ENCODE data around the gene POLR3C.
"Not testable (repeated sequence)": the region's sequence is repeated elsewhere in the genome, so short reads cannot be mapped to it uniquely, and the experiment has no call there.

The POLR3C gene

DNA sequence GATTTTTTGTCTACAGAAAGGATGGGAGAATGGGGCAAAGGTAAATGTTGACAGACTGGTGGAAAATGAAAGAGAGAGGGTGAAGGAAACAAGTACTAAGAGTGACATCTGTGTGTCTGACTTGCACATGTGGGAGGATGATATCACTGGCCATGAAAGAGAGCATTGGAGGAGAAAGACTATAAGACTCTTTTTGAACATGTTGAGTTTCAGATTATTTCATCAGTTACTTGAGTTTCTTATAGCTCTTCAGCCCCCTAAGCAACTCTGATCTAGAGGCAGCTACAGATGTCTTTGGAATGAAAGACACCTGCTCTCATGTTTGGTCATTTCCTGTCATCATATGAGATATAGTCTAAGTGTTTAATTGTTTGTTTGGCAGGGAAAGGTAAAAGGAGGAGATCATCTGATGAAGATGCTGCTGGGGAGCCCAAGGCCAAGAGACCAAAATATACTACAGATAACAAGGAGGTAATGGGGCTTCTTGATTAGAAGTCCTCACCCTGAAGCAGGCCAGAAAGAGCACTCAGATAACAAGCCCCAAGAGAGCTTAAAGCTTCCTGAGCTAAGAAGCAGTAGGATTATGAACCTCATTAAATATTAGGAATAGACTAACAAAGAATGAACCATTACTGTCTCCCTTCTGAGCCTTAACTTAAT lies 4.5 kb downstream of the POLR3C start:
- Histone ChIP-seq H3K27ac (ENCODE audit: low read length) (no peak overlapping the region), H3K9me3 (ENCODE audit: insufficient read depth, low read length, severe bottlenecking) (no peaks in the 10 kb centered on the region), H3K4me1 (ENCODE audit: insufficient read depth, low read length) (peaks cover 22% of the 10 kb centered on the region), H3K36me3 (ENCODE audit: insufficient read depth, low read length) (peaks cover 77% of the 10 kb centered on the region), H3K9ac (ENCODE audit: low read depth, low read length) (no peak overlapping the region), H3K4me2 (ENCODE audit: insufficient read depth, low read length) (no peak overlapping the region), H4K20me1 (ENCODE audit: insufficient read depth, low read length) (no peaks in the 10 kb centered on the region), H3K79me2 (ENCODE audit: insufficient read depth, low read length) (peaks cover 33% of the 10 kb centered on the region), H3K27me3 (ENCODE audit: insufficient read depth, low read length, poor library complexity) (no peaks in the 10 kb centered on the region), H3K4me3 (ENCODE audit: low read depth in 1 of 2, low read length in 2 of 2) (no peak overlapping the region), H2AFZ (ENCODE audit: low read depth, low read length) (no peak overlapping the region)
- no peak for DNase-seq
- TF ChIP-seq EZH2 (IDR thresholded peaks at IDR 0.05; ENCODE audit: borderline replicate concordance, low read depth, low read length, severe bottlenecking), result no peak
- TF ChIP-seq, protein P1, sequence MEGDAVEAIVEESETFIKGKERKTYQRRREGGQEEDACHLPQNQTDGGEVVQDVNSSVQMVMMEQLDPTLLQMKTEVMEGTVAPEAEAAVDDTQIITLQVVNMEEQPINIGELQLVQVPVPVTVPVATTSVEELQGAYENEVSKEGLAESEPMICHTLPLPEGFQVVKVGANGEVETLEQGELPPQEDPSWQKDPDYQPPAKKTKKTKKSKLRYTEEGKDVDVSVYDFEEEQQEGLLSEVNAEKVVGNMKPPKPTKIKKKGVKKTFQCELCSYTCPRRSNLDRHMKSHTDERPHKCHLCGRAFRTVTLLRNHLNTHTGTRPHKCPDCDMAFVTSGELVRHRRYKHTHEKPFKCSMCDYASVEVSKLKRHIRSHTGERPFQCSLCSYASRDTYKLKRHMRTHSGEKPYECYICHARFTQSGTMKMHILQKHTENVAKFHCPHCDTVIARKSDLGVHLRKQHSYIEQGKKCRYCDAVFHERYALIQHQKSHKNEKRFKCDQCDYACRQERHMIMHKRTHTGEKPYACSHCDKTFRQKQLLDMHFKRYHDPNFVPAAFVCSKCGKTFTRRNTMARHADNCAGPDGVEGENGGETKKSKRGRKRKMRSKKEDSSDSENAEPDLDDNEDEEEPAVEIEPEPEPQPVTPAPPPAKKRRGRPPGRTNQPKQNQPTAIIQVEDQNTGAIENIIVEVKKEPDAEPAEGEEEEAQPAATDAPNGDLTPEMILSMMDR (IDR thresholded peaks at IDR 0.05; ENCODE audit: borderline replicate concordance, extremely low read depth, low read length, poor library complexity, severe bottlenecking), result no peak
- ATAC-seq (ENCODE audit: insufficient read depth, low read depth), result no peak

DNA sequence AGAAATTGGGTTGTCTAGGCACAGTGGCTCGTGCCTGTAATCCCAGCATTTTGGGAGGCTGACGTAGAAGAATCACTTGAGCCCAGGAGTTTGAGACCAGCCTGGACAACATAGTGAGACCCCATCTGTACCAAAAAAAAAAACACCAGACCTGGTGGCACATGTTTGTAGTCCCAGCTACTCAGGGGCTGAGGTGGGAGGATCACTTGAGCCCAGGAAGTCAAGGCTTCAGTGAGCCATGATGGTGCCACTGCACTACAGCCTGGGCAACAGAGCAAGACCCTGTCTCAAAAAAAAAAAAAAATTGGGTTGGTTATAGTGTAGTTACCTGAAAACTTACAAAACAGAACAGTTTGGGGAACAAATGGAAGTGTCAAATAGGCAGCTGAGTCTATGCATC lies 6.8 kb downstream of the POLR3C start:
- H3K36me3 ChIP-seq (ENCODE audit: insufficient read depth, low read length), result peaks cover 96% of the 10 kb centered on the region
- not testable (repeated sequence) for H3K27me3 ChIP-seq (ENCODE audit: insufficient read depth, low read length, poor library complexity); H4K20me1 ChIP-seq (ENCODE audit: insufficient read depth, low read length)

DNA sequence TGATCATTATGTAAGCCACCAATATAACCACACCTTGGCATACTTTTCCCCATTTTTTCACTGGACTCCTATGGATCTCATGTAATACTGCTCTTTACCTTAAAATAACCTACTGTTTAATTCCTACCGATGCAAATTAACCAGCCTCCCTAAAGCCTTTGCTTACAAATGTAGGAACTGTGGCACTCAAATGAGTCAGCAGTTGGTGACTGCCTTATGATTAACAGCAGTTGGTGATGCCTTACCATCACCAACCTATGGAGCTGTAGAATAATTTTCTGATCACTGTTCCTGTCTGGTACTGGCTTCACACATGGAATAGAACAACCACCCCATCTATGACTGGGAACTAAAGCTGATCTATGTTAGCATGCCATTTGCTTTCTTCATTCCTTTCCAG lies 13.7 kb downstream of the POLR3C start:
- no peak overlapping the region for H3K4me3 ChIP-seq (ENCODE audit: low read depth in 1 of 2, low read length in 2 of 2)
- H2AFZ ChIP-seq (ENCODE audit: low read depth, low read length), result no peak overlapping the region
- H3K9me3 ChIP-seq (ENCODE audit: insufficient read depth, low read length, severe bottlenecking), result no peaks in the 10 kb centered on the region
- H3K4me1 ChIP-seq (ENCODE audit: insufficient read depth, low read length), result no peaks in the 10 kb centered on the region
- no peaks in the 10 kb centered on the region for H3K79me2 ChIP-seq (ENCODE audit: insufficient read depth, low read length)
- no peak overlapping the region for H3K4me2 ChIP-seq (ENCODE audit: insufficient read depth, low read length)
- no peak for DNase-seq
- no peak overlapping the region for H3K27ac ChIP-seq (ENCODE audit: low read length)
- peaks cover 97% of the 10 kb centered on the region for H3K36me3 ChIP-seq (ENCODE audit: insufficient read depth, low read length)
- H4K20me1 ChIP-seq (ENCODE audit: insufficient read depth, low read length), result no peaks in the 10 kb centered on the region
- H3K27me3 ChIP-seq (ENCODE audit: insufficient read depth, low read length, poor library complexity), result no peaks in the 10 kb centered on the region
- no peak for ATAC-seq (ENCODE audit: insufficient read depth, low read depth)
- no peak overlapping the region for H3K9ac ChIP-seq (ENCODE audit: low read depth, low read length)
- TF ChIP-seq, protein P1 (IDR thresholded peaks at IDR 0.05; ENCODE audit: borderline replicate concordance, extremely low read depth, low read length, poor library complexity, severe bottlenecking), result no peak
- TF ChIP-seq EZH2 (IDR thresholded peaks at IDR 0.05; ENCODE audit: borderline replicate concordance, low read depth, low read length, severe bottlenecking), result no peak

More for the DNA sequence above, 6.8 kb downstream of the POLR3C start:
- H3K4me3 ChIP-seq (ENCODE audit: low read depth in 1 of 2, low read length in 2 of 2); H2AFZ ChIP-seq (ENCODE audit: low read depth, low read length); H3K9ac ChIP-seq (ENCODE audit: low read depth, low read length); ATAC-seq (ENCODE audit: insufficient read depth, low read depth); DNase-seq; H3K9me3 ChIP-seq (ENCODE audit: insufficient read depth, low read length, severe bottlenecking); H3K27ac ChIP-seq (ENCODE audit: low read length); H3K4me2 ChIP-seq (ENCODE audit: insufficient read depth, low read length): not testable (repeated sequence)
- peaks cover 10% of the 10 kb centered on the region for H3K79me2 ChIP-seq (ENCODE audit: insufficient read depth, low read length)
- H3K4me1 ChIP-seq (ENCODE audit: insufficient read depth, low read length), result peaks cover 13% of the 10 kb centered on the region; the same call in 1 of the 2 replicates

DNA sequence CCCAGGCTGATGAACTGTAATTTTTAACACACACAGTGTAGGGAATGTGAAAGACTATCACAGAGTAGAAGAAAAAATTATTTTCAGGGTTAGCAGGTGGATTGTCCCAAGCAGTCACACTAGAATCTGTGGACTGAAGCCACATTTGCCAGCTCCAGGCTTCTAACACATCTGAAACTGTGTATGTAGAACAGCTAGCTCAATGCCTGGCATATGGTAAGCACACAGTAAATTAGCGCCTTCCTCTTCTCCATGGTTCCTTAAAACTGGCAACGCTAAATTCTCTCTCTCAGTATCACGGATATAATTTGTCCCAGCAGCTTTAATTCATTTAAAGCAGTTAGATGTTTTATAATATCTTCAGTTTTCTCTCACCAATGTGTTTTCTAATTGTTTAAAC lies 19.0 kb downstream of the POLR3C start:
- H3K27me3 ChIP-seq (ENCODE audit: insufficient read depth, low read length, poor library complexity), result no peaks in the 10 kb centered on the region
- no peak overlapping the region for H2AFZ ChIP-seq (ENCODE audit: low read depth, low read length)
- H3K79me2 ChIP-seq (ENCODE audit: insufficient read depth, low read length), result no peaks in the 10 kb centered on the region
- H3K9me3 ChIP-seq (ENCODE audit: insufficient read depth, low read length, severe bottlenecking), result no peaks in the 10 kb centered on the region
- ATAC-seq (ENCODE audit: insufficient read depth, low read depth) (no peak), DNase-seq (no peak)
- no peak overlapping the region for H3K9ac ChIP-seq (ENCODE audit: low read depth, low read length)
- TF ChIP-seq, protein P1 (IDR thresholded peaks at IDR 0.05; ENCODE audit: borderline replicate concordance, extremely low read depth, low read length, poor library complexity, severe bottlenecking), result no peak
- TF ChIP-seq EZH2 (IDR thresholded peaks at IDR 0.05; ENCODE audit: borderline replicate concordance, low read depth, low read length, severe bottlenecking), result no peak
- no peaks in the 10 kb centered on the region for H4K20me1 ChIP-seq (ENCODE audit: insufficient read depth, low read length)
- no peak overlapping the region for H3K27ac ChIP-seq (ENCODE audit: low read length)
- peaks cover 20% of the 10 kb centered on the region for H3K4me1 ChIP-seq (ENCODE audit: insufficient read depth, low read length)
- no peak overlapping the region for H3K4me3 ChIP-seq (ENCODE audit: low read depth in 1 of 2, low read length in 2 of 2)
- peaks cover 57% of the 10 kb centered on the region for H3K36me3 ChIP-seq (ENCODE audit: insufficient read depth, low read length)
- H3K4me2 ChIP-seq (ENCODE audit: insufficient read depth, low read length), result no peak overlapping the region

All from DND-41 (cell line).